HL-60 (cell line): ENCODE measurements around the gene SLIT1.

Source experiments
- POLR2AphosphoS5 ChIP-seq: IDR thresholded peaks from 2 replicates; pipeline ENCODE4 v1.6.1; 2012; ENCODE audit warnings: low read depth
- TF ChIP-seq, protein P1 (sequence below): IDR thresholded peaks from one replicate; pipeline ENCODE4 v1.5.1; 2011; ENCODE audit warnings: low read length, control low read depth, inconsistent platforms; ENCODE audit not compliant: insufficient read depth

DNA sequence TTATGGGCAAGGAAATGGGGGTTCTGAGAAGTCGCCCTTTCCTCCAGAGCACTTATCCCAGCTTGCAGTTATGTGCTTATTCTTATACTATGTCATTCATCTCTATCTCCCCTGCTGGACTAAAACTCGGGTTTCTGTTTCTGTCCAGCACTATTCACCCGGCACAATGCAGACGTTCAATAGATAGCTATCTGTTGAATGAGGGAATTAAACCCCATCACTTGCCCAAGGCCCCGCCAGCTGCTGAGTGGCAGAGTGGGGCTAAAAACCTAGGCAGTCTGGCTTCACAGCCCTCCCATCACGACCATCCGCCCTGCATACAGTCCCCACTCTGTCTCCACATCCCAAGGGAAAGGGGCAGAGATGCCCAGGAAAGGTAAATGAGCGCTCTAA, 5.4 kb downstream of the SLIT1 start:
- TF ChIP-seq, protein P1, sequence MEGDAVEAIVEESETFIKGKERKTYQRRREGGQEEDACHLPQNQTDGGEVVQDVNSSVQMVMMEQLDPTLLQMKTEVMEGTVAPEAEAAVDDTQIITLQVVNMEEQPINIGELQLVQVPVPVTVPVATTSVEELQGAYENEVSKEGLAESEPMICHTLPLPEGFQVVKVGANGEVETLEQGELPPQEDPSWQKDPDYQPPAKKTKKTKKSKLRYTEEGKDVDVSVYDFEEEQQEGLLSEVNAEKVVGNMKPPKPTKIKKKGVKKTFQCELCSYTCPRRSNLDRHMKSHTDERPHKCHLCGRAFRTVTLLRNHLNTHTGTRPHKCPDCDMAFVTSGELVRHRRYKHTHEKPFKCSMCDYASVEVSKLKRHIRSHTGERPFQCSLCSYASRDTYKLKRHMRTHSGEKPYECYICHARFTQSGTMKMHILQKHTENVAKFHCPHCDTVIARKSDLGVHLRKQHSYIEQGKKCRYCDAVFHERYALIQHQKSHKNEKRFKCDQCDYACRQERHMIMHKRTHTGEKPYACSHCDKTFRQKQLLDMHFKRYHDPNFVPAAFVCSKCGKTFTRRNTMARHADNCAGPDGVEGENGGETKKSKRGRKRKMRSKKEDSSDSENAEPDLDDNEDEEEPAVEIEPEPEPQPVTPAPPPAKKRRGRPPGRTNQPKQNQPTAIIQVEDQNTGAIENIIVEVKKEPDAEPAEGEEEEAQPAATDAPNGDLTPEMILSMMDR: no peak
- no peak for TF ChIP-seq POLR2AphosphoS5
